Stimulated activated CD4-positive, alpha-beta T cell treated with anti-CD3 and anti-CD28 coated beads, Interleukin-1b, Interleukin-23, amount 100 ng/mL, for 4 hours (primary cell): ENCODE results near the gene KCNJ11.
A peak's percentile ranks its signal among the peaks of the same experiment; 100 is the strongest.

ENCODE experiments used
- DNase-seq, 2 donors: peaks; one replicate each; pipeline ENCODE4 v3.0.0-alpha.2; 2020; ENCODE audit warnings: low read depth in 2 of 2

KCNJ11 gene

GRCh38 chr11:17391493-17392355 lies 3.3 kb upstream of the KCNJ11 start:
- no peak for DNase-seq

- no peak for DNase-seq
These were observed 1.6 kb upstream of the KCNJ11 start for GRCh38 chr11:17389957-17390649.

- DNase-seq, result peak; percentile 78 to 83
These were observed 925 bp upstream of the KCNJ11 start for GRCh38 chr11:17389211-17389956.

- no peak for DNase-seq
These were observed 648 bp downstream of the KCNJ11 start for GRCh38 chr11:17387811-17388210.

GRCh38 chr11:17387254-17387653 lies 1.2 kb downstream of the KCNJ11 start:
- no peak for DNase-seq

- peak in 1 of 2 donors; percentile 39 for DNase-seq
These were observed 2.0 kb downstream of the KCNJ11 start for GRCh38 chr11:17386331-17387084.

GRCh38 chr11:17385926-17386325 lies 2.5 kb downstream of the KCNJ11 start:
- DNase-seq, result no peak

- no peak for DNase-seq
These were observed 3.0 kb downstream of the KCNJ11 start for GRCh38 chr11:17385492-17385891.

- peak; percentile 71 to 74 for DNase-seq
These were observed 4.4 kb downstream of the KCNJ11 start for GRCh38 chr11:17384002-17384511.

GRCh38 chr11:17383461-17383860 lies 5.0 kb downstream of the KCNJ11 start:
- no peak for DNase-seq

- DNase-seq, result no peak
These were observed 6.3 kb downstream of the KCNJ11 start for GRCh38 chr11:17382046-17382728.

- DNase-seq, result no peak
These were observed 7.3 kb downstream of the KCNJ11 start for GRCh38 chr11:17381156-17381555.

GRCh38 chr11:17379383-17380180 lies 8.9 kb downstream of the KCNJ11 start:
- DNase-seq, result no peak

- DNase-seq, result no peak
These were observed 9.8 kb downstream of the KCNJ11 start for GRCh38 chr11:17378655-17379054.

GRCh38 chr11:17376493-17376892 lies 12.0 kb downstream of the KCNJ11 start:
- DNase-seq, result no peak

- no peak for DNase-seq
These were observed 12.9 kb downstream of the KCNJ11 start for GRCh38 chr11:17375547-17375946.

GRCh38 chr11:17371614-17372013 lies 16.8 kb downstream of the KCNJ11 start:
- DNase-seq, result no peak

- no peak for DNase-seq
These were observed 18.7 kb downstream of the KCNJ11 start for GRCh38 chr11:17369684-17370243.

- DNase-seq, result no peak
These were observed 19.4 kb downstream of the KCNJ11 start for GRCh38 chr11:17369094-17369493.

GRCh38 chr11:17368551-17368950 lies 19.9 kb downstream of the KCNJ11 start:
- DNase-seq, result no peak
